ENCODE results near the gene FNIP1.

FNIP1 gene

GRCh38 chr5:131794586-131794985 lies 2.2 kb downstream of the FNIP1 start:
- Histone ChIP-seq H3K9me3 (ENCODE audit: insufficient read depth, low read depth, low read length) (no peaks in the 10 kb centered on the region), H3K4me1 (ENCODE audit: insufficient read depth, low read length, poor library complexity, severe bottlenecking) (peaks cover 31% of the 10 kb centered on the region), H3K36me3 (ENCODE audit: insufficient read depth, low read length) (no peaks in the 10 kb centered on the region), H3K27me3 (ENCODE audit: insufficient read depth, low read length, poor library complexity, severe bottlenecking) (no peaks in the 10 kb centered on the region), H3K79me2 (ENCODE audit: insufficient read depth, low read length) (peaks cover 71% of the 10 kb centered on the region), H2AFZ (ENCODE audit: low read length) (no peak overlapping the region), H3K4me3 (ENCODE audit: low read length, poor library complexity, severe bottlenecking) (peak overlapping the region; percentile 77), H3K4me2 (ENCODE audit: low read depth, low read length, poor library complexity, severe bottlenecking) (peak overlapping the region; percentile 94), H4K20me1 (ENCODE audit: insufficient read depth, low read length, poor library complexity, severe bottlenecking) (peaks cover 40% of the 10 kb centered on the region), H3K9ac (ENCODE audit: low read depth, low read length, poor library complexity, severe bottlenecking) (peak overlapping the region; percentile 94), H3K9me2 (replicated peaks; ENCODE audit: low read depth, low read length) (no peaks in the 10 kb centered on the region), H3F3A (ENCODE audit: low read depth) (no peaks in the 10 kb centered on the region)
- TF ChIP-seq EZH2phosphoT487 (IDR thresholded peaks at IDR 0.05; ENCODE audit: borderline replicate concordance), result no peak
- TF ChIP-seq CTCF (conservative IDR thresholded peaks at IDR 0.05; ENCODE audit: low read length), result no peak

- H3K9me2 ChIP-seq (replicated peaks; ENCODE audit: low read depth, low read length), result no peaks in the 10 kb centered on the region
- H3K27me3 ChIP-seq (ENCODE audit: insufficient read depth, low read length, poor library complexity, severe bottlenecking), result no peaks in the 10 kb centered on the region
- peak overlapping the region; percentile 74 for H3K4me2 ChIP-seq (ENCODE audit: low read depth, low read length, poor library complexity, severe bottlenecking)
- H3K9me3 ChIP-seq (ENCODE audit: insufficient read depth, low read depth, low read length), result no peaks in the 10 kb centered on the region
- no peaks in the 10 kb centered on the region for H3K36me3 ChIP-seq (ENCODE audit: insufficient read depth, low read length)
- peak overlapping the region; percentile 4 for H3K9ac ChIP-seq (ENCODE audit: low read depth, low read length, poor library complexity, severe bottlenecking)
- no peak overlapping the region for H2AFZ ChIP-seq (ENCODE audit: low read length)
- TF ChIP-seq CTCF (conservative IDR thresholded peaks at IDR 0.05; ENCODE audit: low read length), result no peak
- no peak for TF ChIP-seq EZH2phosphoT487 (IDR thresholded peaks at IDR 0.05; ENCODE audit: borderline replicate concordance)
- no peaks in the 10 kb centered on the region for H3F3A ChIP-seq (ENCODE audit: low read depth)
- peak overlapping the region; percentile 77 for H3K4me3 ChIP-seq (ENCODE audit: low read length, poor library complexity, severe bottlenecking)
- peaks cover 33% of the 10 kb centered on the region for H3K4me1 ChIP-seq (ENCODE audit: insufficient read depth, low read length, poor library complexity, severe bottlenecking)
- peaks cover 40% of the 10 kb centered on the region for H4K20me1 ChIP-seq (ENCODE audit: insufficient read depth, low read length, poor library complexity, severe bottlenecking)
- H3K79me2 ChIP-seq (ENCODE audit: insufficient read depth, low read length), result peaks cover 85% of the 10 kb centered on the region
Measured at GRCh38 chr5:131792896-131793295, 3.9 kb downstream of the FNIP1 start.

GRCh38 chr5:131791866-131792265 lies 5.0 kb downstream of the FNIP1 start:
- TF ChIP-seq CTCF (conservative IDR thresholded peaks at IDR 0.05; ENCODE audit: low read length) (no peak), EZH2phosphoT487 (IDR thresholded peaks at IDR 0.05; ENCODE audit: borderline replicate concordance) (no peak)
- Histone ChIP-seq H3K27me3 (ENCODE audit: insufficient read depth, low read length, poor library complexity, severe bottlenecking) (no peaks in the 10 kb centered on the region), H3K9me2 (replicated peaks; ENCODE audit: low read depth, low read length) (no peaks in the 10 kb centered on the region), H3K9me3 (ENCODE audit: insufficient read depth, low read depth, low read length) (no peaks in the 10 kb centered on the region), H3K4me3 (ENCODE audit: low read length, poor library complexity, severe bottlenecking) (peak overlapping the region; percentile 44), H3K9ac (ENCODE audit: low read depth, low read length, poor library complexity, severe bottlenecking) (no peak overlapping the region), H3K4me1 (ENCODE audit: insufficient read depth, low read length, poor library complexity, severe bottlenecking) (peaks cover 40% of the 10 kb centered on the region), H3F3A (ENCODE audit: low read depth) (no peaks in the 10 kb centered on the region), H3K4me2 (ENCODE audit: low read depth, low read length, poor library complexity, severe bottlenecking) (peak overlapping the region; percentile 74), H2AFZ (ENCODE audit: low read length) (no peak overlapping the region), H3K36me3 (ENCODE audit: insufficient read depth, low read length) (no peaks in the 10 kb centered on the region), H4K20me1 (ENCODE audit: insufficient read depth, low read length, poor library complexity, severe bottlenecking) (peaks cover 42% of the 10 kb centered on the region), H3K79me2 (ENCODE audit: insufficient read depth, low read length) (peaks cover 95% of the 10 kb centered on the region)

Data from Loucy (cell line).